ENCODE data around the gene THRSP. TPM values are rescaled to one million over a fixed set of nuclear protein-coding genes. Genes with fewer than 3 reads are reported as not detected.

The THRSP gene
- total RNA-seq, 1 donor from 2014 or later: not detected

DNA sequence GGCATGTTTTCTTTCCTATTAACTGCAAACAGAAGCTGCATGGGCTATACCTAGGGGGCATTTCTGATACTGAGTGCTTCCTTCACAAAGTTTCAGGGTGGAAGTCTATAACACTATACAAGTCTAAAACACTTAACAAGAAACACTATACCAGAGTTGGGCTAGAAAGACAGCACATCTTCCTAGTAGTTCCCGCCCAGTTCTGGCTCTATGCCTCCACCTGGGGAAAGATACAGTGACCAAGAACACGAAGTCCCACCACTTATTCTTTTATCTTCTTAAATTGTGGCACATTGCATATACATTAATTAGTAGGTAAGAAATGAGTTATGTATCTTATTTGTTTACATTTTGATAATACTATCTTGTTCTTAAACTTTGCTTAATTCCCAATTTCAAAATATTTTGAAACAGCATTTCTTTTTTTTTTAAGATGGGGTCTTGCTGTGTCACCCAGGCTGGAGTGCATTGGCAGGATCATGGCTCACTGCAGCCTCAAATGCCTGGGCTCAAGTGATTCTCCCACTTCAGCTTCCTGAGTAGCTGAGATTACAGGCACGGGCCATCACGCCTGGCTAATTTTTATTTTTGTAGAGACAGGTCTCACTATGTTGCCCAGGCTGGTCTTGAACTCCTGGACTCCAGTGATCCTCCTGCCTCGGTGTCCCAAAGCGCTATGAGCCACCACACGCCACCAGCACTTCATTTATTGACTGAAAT lies 34.2 kb downstream of the THRSP start:
- DNase-seq: no peak

GRCh38 chr11:78099666-78100065 lies 36.0 kb downstream of the THRSP start:
- DNase-seq: no peak

GRCh38 chr11:78100261-78100660 lies 36.6 kb downstream of the THRSP start:
- DNase-seq: no peak

DNA sequence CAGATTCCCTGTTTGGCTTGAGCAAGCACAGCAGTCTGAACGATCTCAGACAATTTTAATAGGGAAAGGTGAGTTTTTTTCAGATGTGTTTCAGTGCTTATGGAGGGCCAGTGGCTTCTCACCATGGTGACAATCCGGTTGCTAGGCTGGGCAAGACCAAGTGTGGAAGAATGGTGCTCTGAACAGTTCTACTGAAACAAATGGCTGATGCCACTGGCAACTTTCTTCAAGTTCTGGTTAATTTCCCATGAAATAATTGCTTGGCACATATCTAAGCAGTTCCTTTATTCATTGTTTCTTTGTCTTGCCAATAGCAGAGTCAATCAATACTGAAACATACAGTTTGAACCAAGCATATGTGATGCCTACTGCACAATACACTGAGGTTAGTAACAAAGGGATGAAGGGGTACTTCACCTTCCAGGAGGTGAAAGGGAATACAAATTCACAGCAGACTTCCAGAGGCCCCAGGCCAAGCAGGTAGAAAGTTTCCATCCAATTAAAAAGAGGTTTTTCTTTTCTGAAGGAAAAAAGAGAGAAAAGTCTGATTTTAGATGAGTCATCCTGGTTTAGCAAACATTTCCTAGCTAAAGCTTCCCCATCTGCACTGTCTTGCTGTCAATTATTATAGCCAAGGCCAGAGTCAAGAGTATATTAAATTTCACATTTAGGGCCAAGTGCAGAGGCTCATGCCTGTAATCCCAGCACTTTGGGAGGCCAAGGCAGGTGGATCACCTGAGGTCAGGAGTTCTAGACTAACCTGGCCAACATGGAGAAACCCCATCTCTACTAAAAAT lies 37.2 kb downstream of the THRSP start:
- DNase-seq: no peak

GRCh38 chr11:78109081-78110015 lies 45.7 kb downstream of the THRSP start:
- peak; percentile 5 for DNase-seq

DNA sequence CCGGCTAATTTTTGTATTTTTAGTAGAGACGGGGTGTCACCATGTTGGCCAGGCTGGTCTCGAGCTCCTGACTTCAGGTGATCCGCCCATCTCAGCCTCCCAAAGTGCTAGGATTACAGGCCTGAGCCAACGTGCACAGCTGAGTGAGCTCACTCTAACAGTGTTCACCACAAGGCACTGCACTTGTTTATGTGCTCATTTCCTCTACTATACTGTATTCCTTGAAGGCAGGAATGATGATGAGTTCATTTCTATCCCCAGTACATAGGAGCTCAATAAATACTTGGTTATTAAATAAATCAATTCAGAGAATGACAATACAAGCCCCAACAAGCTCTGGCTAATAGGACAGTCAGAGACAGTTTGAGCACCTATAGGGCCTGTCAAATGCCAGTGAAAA lies 46.7 kb downstream of the THRSP start:
- DNase-seq: no peak

DNA sequence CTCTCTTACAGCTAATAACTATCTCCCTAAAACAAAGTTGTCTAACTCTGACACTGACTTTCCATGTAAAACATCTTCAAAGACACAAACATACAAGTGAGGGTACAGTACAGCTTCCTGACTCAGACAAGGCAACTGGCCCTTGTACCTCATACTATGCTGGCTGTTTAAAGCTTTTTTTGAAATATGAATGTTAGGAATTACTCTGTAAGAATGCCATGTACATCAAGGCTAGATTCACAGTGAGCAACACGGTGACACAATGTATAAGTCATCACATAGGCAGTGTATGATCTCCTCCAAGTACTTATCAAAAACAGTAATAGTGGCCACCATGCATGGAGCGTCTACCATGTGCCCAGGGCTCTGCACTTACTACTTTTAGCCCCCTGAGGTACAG lies 47.2 kb downstream of the THRSP start:
- no peak for DNase-seq

DNA sequence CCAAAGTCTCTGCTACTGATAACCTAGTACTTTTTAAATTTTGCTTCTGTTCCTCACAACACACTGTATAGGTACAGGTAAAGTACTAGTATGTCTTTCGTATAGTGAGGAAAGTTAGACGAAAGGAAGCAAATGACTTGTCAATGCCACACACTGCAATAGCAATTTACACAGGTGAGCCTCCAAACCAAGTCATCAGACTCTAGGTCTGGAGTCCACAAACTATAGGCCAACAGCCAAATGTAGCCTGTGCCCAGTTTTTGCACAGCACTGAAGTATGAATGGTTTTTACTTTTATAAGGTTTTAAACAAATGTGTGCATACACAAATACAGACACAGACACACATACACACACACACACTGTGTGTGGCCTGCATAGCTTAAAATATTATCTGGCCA lies 47.6 kb downstream of the THRSP start:
- DNase-seq: no peak

DNA sequence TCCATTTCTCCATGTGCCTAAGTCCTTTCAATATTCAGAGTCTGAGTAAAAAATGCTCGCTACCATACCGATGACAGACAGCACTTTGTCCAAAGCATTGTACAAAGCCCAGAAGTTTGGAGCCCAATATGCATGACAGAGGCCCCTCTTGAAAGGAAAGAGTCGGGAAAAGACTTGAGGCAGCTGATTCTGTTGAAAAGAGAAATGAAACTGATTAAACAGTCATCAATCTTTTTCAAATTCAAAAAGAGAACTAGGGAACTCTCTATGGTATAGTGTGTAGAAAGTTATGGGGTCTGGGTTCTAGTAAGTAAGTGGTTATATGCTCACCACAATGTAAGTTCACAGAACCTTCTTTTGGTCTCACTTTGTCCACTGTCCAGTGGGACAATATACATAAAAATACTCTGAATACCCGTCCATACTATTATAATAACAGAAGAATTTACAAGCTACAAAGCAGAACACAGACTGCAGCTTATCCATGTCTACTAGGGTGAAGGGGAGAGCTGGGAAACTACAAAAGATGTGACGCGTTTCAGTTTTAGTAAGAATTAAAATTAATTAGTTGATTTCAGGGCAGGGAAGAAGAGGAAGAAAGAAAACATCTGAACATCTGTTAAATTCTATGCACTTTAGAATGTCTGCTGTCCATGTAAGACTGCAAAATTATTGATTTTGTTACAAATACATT lies 49.1 kb downstream of the THRSP start:
- no peak for DNase-seq

Other genes starting within 250 kb of the THRSP start
- 43.2 and 46.6 TPM in 2 replicates for gene RSF1, start 243.1 kb upstream of the THRSP start, total RNA-seq
- gene AAMDC, start 242.7 kb upstream of the THRSP start, total RNA-seq: 35.6 and 36.7 TPM in 2 replicates
- gene INTS4, start 69.2 kb upstream of the THRSP start, total RNA-seq: 33.8 and 45.1 TPM in 2 replicates
- 0.51 and 1.1 TPM in 2 replicates for gene KCTD14, start 40.6 kb upstream of the THRSP start, total RNA-seq
- gene NDUFC2, start 16.0 kb downstream of the THRSP start, total RNA-seq: 67.6 and 105 TPM in 2 replicates
- 17.9 and 30.4 TPM in 2 replicates for gene ALG8, start 75.8 kb downstream of the THRSP start, total RNA-seq
- 11.7 and 15.6 TPM in 2 replicates for gene KCTD21, start 124.8 kb downstream of the THRSP start, total RNA-seq
- gene USP35, start 125.1 kb downstream of the THRSP start, total RNA-seq: 8.1 and 9.7 TPM in 2 replicates